ENCODE measurements around the gene OFD1.
"Not testable (repeated sequence)": the region's sequence is repeated elsewhere in the genome, so short reads cannot be mapped to it uniquely, and the experiment has no call there.

Gene OFD1

DNA sequence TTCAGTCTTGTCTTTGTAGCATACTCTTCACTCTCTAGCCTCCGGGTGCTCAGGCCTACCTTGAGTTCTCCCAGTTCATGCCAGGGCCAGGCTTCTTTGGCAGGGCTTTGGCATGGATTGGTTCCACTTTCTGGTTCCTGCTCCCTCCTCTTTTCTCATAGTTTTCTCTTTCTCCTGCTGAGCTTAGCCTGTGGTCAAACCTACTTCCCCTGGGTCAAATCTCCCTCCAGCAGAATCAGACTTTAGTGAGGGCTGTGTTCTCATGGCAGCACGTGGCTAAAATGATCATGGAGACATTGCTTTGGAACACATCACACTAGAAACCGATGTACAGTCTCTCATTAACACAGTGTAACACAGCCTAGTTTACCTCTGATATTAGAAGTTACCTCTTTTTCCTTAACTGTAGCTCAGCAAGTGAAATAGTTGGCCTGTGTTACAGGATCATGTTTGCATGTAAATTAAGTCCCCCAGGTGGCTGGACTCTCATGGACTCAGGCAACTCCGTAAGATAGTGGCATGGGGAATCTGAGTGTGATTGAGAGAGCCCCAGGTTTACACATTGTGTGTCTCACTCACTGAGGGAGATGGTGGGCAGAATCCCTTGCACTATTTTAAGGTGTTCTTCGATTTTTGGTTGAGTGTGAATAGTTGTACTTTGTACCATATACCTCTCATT, 32.3 kb upstream of the OFD1 start:
- peak; percentile 5 to 46 (median 38) for DNase-seq

DNA sequence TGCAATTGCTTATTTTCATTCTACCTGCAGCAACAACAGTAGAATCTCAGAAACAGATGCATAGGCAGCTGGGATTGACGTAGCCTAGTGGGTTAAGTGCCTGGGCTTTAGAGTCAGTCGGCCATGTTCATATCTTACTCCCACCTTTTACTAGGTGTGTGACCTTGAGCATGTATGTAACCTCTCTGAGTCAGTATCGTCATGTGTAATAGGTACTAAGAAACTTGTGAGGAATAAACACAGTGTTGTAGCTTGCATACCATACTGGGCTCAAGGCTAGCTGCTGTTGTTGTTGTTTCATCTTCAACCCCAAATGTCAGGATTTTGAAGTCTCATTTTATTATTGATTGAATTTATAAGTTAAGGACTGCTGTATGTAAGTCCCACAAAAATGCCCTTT, 31.4 kb upstream of the OFD1 start:
- no peak for DNase-seq

DNA sequence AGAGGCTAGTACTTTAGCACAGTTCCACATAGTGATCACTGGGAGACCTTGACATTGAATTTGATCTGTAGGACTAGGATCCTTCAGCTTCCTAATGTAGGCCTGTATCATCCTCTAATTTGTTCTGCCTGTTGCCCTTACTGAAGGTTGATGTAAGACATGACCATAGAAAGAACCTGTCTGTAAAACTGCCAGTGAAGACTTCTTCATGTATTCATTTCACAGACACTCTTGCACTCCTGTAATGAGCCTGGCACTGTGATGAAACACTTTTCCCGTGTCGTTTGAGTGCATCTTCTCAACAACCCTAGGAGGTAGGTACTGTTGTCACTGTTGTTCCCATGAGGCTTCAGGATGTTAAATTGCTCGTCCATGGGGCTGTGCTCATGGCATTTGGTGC, 31.0 kb upstream of the OFD1 start:
- DNase-seq, result no peak

DNA sequence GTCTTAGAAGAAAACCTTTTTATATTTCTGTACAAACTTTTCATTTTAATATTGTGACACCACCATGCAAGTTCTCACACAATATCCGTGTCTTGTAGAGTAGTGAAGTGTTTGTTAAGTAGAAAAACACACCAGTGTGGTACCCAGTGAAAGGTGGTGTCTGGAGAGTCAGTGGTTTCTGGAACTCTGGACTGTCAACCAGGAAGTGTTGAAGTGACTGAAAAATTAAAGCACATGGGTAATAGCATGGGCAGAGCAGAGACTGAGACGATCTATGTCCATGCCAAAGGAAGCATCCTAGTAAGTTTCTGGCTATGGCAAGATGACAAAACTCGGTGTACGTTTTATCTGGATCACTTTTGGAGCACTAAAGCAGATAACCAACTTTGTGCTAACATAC, 23.4 kb upstream of the OFD1 start:
- DNase-seq, result no peak

DNA sequence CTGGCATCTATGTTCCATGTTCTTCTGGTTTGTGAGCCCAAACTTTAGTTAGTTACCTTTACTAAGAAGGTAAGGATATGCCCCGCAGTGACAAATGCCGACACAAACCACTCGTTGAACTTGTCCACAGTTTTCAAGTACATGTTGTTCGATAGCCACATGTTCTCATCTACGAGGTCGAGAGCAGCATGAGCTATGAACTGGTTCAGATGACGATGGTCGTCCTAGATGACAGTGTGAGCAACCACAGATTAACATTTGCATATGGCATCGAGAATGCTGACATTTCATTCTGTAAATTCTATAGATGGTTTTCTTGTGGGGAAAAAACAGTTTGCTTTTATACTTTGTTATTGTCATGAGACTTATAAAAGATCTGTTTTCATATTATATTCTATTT, 18.1 kb upstream of the OFD1 start:
- no peak for DNase-seq

DNA sequence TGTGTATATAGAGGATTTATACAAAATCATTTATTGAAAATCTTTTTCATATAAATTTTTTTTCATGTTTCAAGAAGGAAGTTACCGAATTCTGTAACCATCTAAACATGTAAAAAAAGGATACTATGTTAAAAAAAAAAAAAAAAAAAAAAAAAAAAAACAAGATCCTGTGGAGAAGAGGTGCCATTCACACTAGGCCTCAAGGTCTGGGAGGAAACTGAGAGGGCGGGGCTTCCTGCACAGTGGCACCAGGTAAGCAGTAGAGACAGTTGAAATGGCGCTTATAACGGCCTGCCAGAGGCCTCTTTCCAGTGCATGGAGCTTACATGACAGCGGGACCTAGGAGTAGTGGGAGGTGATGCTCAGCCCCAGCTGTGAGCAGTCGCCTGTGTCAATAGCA, 17.6 kb upstream of the OFD1 start:
- DNase-seq, result no peak

DNA sequence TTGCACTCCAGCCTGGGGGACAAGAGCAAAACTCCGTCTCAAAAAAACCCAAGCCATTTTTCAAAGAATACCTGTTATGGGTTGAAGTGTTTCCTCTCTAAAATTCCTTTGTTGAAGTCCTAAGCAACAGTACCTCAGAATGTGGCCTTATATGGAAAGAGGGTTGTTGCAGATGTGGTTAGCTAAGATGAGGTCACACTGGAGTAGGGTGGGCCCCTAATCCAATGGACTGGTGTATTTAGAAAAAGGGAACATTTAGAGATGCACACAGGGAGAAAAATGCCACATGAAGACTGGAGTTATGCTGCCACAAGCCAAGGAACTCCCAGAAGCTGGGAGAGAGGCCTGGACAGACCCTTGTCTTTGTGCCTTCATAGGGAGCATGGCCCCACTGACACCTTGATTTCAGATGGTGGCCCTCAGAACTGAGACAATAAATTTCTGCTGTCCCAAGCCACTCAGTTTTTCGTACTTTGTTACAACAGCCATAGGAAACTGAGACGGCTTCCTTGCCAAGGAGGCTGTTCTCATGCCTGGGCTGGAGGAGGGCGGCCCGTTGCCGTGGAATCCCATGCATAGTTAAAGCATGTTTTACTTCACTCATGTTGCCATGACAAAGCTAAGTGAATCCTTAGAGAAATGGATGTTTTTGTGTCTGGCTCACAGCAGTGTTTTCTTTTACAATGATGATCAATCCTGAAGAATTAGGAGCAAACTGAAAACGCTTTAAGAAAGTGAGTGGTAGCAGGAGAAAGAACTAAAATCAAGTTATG, 16.7 kb upstream of the OFD1 start:
- no peak for DNase-seq

DNA sequence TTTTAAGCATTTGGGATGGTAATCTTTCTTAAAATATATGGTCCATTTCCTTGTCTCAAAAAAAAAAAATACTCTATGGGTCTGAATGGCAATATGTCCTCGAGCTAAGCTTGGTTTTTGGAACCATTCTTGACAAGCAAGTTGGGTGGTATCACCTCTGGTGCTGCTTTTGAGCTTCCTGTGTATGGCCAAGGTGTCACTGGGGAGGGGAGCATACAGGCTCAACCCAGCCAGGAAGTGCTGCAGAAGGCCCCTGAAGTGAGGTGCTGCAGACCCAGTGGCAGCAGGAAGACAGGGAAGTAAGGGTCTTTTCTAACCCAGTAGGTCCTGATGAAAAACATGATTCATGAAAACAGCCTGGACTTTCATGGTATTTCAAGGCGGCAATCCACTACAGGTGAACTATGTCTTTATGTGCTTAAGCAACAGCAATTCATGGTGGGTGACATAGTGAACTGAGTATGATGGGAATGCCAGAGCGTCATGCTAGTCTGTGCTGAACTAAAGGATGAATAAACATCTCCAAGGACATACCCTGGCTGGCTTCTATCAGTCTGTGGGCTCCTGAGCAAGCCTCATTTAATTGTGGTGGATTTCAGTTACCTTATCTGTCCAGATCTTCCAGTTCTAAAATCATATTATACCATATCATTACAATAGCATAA, 15.2 kb upstream of the OFD1 start:
- DNase-seq, result no peak

DNA sequence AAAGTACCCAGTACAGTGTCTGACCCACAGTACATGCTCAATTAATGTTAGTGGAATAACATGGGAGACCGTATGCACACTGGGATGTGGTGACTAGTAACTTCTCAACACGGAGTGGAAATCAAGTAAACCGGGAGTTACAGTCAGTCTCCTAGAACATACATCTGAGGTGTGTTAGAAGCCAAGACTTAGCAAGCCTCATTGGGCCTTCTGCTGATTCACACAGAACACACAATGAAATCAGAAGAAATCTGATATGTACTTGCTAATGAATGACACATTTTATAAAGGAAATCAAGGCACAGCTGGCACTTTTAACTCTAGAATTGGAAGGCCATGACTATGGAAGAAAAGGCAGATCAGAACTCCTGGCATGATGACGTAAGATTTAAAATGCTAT, 13.2 kb upstream of the OFD1 start:
- no peak for DNase-seq

DNA sequence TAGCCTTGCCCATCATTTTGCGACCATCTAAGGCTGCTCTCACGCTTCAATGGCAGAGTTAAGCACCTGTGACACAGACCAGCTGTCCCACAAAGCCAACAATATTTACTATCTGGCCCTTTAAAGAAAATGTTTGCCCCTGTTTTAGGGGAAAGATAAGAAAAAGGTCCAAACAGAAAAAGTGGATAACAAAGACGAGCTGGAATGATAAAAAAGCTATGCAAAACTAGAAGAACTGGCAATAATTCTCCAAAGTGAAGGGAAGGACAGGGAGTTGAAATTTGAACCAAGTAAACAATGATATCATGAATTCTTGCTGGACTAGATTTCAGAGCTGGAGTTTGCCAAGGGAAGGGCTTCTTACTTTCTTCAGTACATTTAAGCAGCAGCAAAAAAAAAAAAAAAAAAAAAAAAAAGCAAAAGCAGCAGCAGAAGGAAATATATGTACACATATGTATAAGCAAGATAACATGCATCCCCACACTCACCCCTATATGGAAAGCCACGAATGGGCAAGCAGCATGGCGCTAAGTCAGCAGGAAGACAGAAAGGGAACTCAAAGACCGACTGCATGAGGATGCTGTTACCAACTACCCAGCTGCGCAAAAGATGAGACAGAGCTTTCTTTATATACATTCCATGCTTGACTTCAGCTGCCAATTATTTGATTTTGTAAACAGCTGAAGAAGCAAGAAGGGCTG, 12.6 kb upstream of the OFD1 start:
- DNase-seq, result peak in 1 of 4 experiments; percentile 22

DNA sequence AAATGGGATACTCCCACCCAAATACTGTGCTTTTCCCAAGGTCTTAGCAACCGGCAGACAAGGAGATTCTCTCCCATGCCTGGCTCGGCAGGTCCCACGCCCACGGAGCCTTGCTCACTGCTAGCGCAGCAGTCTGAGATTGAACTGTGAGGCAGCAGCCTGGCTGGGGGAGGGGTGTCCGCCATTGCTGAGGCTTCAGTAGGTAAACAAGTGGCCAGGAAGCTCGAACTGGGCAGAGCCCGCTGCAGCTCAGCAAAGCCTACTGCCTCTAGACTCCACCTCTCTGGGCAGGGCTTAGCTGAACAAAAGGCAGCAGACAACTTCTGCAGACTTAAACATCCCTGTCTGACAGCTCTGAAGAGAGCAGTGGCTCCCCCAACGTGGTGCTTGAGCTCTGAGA, 9.7 kb upstream of the OFD1 start:
- DNase-seq, result not testable (repeated sequence)

DNA sequence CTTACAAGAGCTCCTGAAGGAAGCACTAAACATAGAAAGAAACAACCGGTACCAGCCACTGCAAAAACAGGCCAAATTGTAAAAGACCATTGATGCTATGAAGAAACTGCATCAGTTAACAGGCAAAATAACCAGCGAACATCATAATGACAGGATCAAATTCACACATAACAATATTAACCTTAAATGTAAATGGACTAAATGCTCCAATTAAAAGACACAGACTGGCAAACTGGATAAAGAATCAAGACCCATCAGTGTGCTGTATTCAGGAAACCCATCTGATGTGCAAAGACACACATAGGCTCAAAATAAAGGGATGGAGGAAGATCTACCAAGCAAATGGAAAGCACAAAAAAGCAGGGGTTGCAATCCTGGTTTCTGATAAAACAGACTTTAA, 8.0 kb upstream of the OFD1 start:
- not testable (repeated sequence) for DNase-seq

DNA sequence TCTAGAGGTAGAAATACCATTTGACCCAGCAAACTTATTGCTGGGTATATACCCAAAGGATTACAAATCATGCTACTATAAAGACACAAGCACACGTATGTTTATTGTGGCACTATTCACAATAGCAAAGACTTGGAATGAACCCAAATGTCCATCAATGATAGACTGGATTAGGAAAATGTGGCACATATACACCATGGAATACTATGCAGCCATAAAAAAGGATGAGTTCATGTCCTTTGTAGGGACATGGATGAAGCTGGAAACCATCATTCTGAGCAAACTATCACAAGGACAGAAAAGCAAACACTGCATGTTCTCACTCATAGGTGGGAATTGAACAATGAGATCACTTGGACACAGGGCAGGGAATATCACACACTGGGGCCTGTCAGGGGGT, 4.0 kb upstream of the OFD1 start:
- not testable (repeated sequence) for DNase-seq

DNA sequence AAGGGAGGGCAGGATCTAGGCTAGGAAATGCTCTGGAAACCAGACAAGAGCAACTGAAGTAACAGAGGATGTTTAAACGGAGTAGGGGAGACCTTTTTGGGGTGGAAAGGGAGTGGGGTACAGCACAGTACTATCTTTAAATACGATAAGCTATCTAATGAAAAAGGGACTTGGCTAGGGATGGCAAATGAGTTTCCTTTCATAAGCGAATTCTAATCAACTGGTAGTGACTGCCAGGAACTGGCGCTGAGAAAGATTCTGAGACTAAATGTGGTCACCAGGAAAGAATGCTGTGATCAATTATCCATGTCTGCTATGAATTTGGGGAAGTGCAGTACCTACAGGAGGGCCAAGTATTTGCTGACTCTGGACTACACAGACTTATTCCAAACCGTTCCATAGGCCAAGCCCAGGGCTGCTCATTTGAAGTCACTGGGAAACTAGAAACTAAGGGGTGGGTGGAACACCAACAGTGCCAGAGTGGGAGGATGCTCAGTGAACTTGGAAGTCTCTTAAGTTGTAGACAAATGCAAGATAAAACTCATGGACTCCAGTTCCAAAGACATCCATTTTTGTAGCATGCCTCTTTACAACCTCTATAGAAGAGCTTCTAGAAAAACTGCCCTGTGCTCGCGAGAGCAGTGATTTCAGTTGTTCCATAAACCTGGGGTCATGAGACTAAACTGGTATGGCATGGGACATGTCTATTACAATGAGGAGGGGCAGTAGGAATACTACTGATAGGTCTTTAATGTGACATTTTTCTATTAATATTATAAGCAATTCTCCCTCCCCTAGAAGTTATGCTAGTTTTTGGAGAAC, 2.1 kb upstream of the OFD1 start:
- no peak for DNase-seq

DNA sequence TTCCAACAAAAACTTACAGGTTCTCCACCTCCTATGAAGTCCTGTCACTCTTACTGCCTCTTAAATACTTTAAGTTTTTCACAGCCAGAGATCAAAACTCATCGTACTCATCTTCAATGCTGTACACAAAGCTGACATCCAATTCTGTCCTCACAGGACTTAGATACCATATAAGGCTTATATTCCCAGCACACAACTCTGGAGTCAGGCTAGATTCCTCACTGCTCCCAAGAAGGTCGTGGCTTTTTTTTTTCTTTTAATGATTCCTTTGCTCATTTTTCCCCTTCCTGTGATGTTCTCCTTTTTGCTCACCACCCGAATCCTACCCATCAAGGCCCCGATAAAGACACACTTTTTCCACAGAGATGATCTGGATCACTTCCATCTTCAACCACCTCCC, 1.0 kb upstream of the OFD1 start:
- no peak for DNase-seq

DNA sequence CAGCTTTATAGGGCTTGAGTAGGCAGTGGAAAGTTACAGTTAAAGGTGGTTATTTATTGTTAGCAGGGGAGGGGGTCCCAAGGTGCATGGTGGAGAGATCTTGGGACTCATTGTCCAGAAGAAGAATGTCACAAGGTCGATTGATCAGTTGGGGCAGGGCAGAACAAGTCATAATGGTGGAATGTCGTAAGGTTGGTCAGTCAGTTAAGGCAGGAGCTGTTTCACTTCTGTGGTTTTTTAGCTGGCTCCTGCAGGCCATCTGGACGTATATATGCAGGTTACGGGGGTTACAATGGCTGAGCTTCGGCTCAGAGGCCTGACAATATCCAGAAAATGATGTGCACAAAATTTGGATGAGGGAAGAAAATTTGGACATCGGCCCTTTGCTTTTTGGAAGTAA, 7.1 kb downstream of the OFD1 start:
- no peak for DNase-seq

DNA sequence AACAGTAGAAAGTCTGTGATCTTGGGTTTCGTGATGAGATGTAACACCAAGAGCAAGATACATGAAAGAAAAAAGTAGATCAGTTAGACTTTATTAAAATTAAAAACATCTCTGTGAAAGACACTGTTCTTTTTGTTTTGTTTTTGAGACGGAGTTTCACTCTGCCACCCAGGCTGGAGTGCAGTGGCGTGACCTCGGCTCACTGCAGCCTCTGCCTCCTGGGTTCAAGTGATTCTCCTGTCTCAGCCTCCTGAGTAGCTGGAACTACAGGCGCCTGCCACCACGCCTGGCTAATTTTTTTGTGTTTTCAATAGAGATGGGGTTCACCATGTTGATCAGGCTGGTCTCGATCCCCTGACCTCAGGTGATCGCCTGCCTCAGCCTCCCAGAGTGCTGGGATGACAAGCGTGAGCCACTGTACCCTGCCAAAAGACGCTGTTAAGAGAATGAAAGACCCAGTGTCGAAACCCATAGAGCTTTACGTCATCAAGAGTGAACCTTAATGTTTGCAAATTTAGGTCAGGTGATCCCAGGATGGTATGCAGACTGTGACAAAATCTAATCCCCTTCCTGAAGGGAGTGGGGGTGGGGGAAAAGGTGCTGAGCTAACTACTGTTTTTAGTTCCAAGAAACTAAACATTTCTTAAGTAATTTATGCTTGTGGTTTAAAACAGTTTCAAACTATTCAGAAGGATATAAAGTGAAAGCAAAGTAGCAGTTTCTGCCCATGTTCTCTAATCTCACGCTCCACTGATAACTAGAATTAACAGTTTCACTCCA, 8.0 kb downstream of the OFD1 start:
- DNase-seq, result peak; percentile 20 to 43 (median 26)

DNA sequence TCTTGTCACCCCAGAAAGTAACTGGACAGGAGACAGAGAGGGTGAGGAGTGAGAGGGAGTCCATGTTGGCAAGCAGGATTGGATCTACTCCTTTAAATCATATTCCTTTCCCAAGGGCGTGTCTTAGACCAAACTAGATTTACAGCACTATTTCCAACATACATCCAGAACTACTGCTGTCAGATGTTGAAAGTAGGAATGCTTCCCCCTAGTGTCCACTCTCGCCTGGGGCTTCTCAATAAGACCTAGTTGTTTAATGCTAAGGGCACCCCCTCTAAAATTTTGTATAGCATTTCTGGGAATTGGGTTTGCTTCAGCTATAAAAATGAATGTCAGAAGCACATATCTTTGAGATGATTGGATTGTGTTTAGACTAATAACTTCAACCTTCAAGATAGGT, 13.3 kb downstream of the OFD1 start:
- peak in 3 of 4 experiments; percentile 33 to 62 (median 62) for DNase-seq

DNA sequence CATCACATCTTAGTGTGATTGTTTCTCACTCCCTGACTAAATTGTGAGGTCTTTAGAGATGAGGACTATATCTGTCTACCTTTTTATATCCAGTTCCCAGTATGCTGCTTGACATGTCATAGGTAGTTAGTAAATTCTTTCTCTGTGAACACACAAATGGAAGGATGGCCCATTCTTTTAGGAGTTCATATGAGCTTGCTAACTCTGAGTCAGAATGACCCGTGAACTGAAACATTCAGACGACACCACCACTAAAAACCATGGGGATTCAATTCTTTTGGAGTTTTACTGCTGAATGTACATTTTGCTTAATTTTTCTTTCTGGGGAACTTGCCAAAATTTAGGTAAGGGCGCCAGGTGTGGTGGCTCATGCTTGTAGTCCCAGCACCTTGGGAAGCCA, 13.9 kb downstream of the OFD1 start:
- no peak for DNase-seq

DNA sequence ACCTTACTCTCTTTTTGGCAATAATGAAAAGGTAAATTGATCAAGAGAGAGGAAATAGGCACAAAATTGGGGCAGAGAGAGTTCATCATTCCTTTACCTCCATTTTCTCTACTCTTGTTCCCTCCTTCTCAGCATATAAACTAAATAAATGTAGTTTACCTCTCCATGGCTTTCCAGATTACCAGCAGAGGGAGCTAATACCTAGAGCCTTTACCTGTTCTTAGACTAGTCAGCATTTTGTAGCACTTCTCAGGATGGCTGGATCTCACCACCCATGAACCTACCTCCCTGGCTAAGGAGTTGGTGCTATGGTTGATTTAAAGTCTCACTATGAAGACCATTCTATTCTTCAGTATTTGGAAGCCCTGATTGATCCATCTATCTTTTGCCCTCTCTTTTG, 15.7 kb downstream of the OFD1 start:
- peak in 2 of 4 experiments; percentile 25 to 30 for DNase-seq

DNA sequence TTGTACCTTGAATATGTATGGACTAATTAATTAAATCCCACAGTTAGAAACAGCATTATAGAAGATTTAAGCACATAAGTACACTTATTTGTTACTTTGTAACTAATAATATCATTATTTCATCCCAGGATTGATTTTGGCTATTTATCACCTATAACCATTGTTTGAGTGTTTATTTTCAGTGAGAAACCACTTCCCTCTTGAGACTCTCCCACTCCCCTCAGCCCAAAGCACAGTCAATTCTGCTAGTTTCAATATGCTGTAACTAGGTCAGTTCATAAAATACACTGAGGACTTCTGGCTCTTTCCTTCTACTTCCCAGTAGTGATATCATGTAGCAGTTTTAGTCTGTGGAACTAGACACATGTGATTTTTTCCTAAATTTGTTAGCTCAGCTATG, 16.3 kb downstream of the OFD1 start:
- DNase-seq, result peak in 1 of 4 experiments; percentile 14
